ENCODE data around the gene MTFR1L.
A peak's percentile ranks its signal among the peaks of the same experiment; 100 is the strongest.

The MTFR1L gene

GRCh38 chr1:25792115-25792514 is 27.6 kb upstream of the MTFR1L start:
- DNase-seq: no peak

- no peak for DNase-seq
Observed at GRCh38 chr1:25793585-25794170, 26.1 kb upstream of the MTFR1L start.

- DNase-seq: no peak
Observed at GRCh38 chr1:25794325-25794724, 25.4 kb upstream of the MTFR1L start.

- no peak for DNase-seq
Observed at GRCh38 chr1:25795211-25795610, 24.5 kb upstream of the MTFR1L start.

GRCh38 chr1:25795946-25796810 is 23.6 kb upstream of the MTFR1L start:
- DNase-seq: no peak

- DNase-seq: peak; percentile 88
Observed at GRCh38 chr1:25796811-25797458, 22.8 kb upstream of the MTFR1L start.

- no peak for DNase-seq
Observed at GRCh38 chr1:25797939-25798338, 21.8 kb upstream of the MTFR1L start.

- no peak for DNase-seq
Observed at GRCh38 chr1:25798666-25799351, 20.9 kb upstream of the MTFR1L start.

- no peak for DNase-seq
Observed at GRCh38 chr1:25799352-25799934, 20.3 kb upstream of the MTFR1L start.

- peak; percentile 86 for DNase-seq
Observed at GRCh38 chr1:25799935-25800702, 19.6 kb upstream of the MTFR1L start, which contains the start of gene SELENON. Gene SELENON (plus strand): TSS chr1:25800193. CDS start chr1:25800231, 38 bp downstream.

- no peak for DNase-seq
Observed at GRCh38 chr1:25800703-25801377, 18.9 kb upstream of the MTFR1L start.

- no peak for DNase-seq
Observed at GRCh38 chr1:25802915-25803314, 16.8 kb upstream of the MTFR1L start.

GRCh38 chr1:25803368-25803767 is 16.4 kb upstream of the MTFR1L start:
- no peak for DNase-seq

GRCh38 chr1:25804244-25804963 is 15.3 kb upstream of the MTFR1L start:
- DNase-seq: no peak

- no peak for DNase-seq
Observed at GRCh38 chr1:25804964-25805862, 14.5 kb upstream of the MTFR1L start.

- DNase-seq: peak; percentile 61
Observed at GRCh38 chr1:25805863-25806225, 13.9 kb upstream of the MTFR1L start.

- no peak for DNase-seq
Observed at GRCh38 chr1:25806418-25806817, 13.3 kb upstream of the MTFR1L start.

- no peak for DNase-seq
Observed at GRCh38 chr1:25807480-25808390, 12.0 kb upstream of the MTFR1L start.

All from right forelimb (tissue), 1 donor.